Mucosa of descending colon (tissue), 3 donors: ENCODE data around the gene ZWILCH. TPM values are rescaled to one million over a fixed set of nuclear protein-coding genes. Genes with fewer than 3 reads are reported as not detected.

ENCODE experiments used
- ATAC-seq: fragments of 200-7000 bp; cut with Tn5 transposase; one replicate; pipeline ENCODE4 v1.9.1; 2020; ENCODE audit warnings: mild to moderate bottlenecking, moderate library complexity
- DNase-seq, 3 donors: peaks; one replicate each; pipeline ENCODE4 v3.0.0-alpha.2; 2020
- H3K36me3 ChIP-seq: fragments of 200-600 bp; one replicate; pipeline ENCODE4 v1.8.0; 2021; ENCODE audit warnings: low read depth, mild to moderate bottlenecking
- H3K4me1 ChIP-seq: fragments of 200-600 bp; one replicate; pipeline ENCODE4 v1.8.0; 2021; ENCODE audit warnings: low read depth, mild to moderate bottlenecking
- H3K4me3 ChIP-seq: fragments of 200-600 bp; one replicate; pipeline ENCODE4 v1.8.0; 2021; ENCODE audit warnings: mild to moderate bottlenecking
- H3K9me3 ChIP-seq: fragments of 200-600 bp; one replicate; pipeline ENCODE4 v1.8.0; 2021; ENCODE audit warnings: mild to moderate bottlenecking
- intact Hi-C, 2 donors: fragments of 100-400 bp; cut with DNase I in 1 of 2; cut with micrococcal nuclease in 1 of 2; formaldehyde crosslinking; loops; one replicate each; pipeline versions ENCODE4 v1.11.0 to v1.11.1; 2022; cut with DNase I, micrococcal nuclease
- microRNA-seq: library from miRNA; unstranded; fragments of <30 nt; microRNA quantifications from one replicate; pipeline ENCODE4, GENCODE V29; 2019
- total RNA-seq, 3 donors: library from RNA; stranded (reverse); fragmentation: NEBNext Ultra II Directional in 2 of 3; extraction: Animal tissue kit (Norgen Biotek cat#: 25700) in 2 of 3; gene quantifications; one replicate each; pipeline versions ENCODE4 v1.2.1 to v1.2.4, GENCODE V29; 2021 to 2023
- TF ChIP-seq, protein P1 (sequence below): fragments of 200-600 bp; IDR thresholded peaks from one replicate; pipeline ENCODE4 v1.8.0; 2022; ENCODE audit warnings: antibody characterized with exemption, mild to moderate bottlenecking
- donor health status: DM: no; HTN: no; CAD: no; lungs with moderate emphysema.
- donor health status: DM: no; HTN: no; CAD: no.
- donor health status: DM: no; HTN: yes; CAD: no.

The ZWILCH gene
- total RNA-seq, 3 donors from 2014 or later = 4.8 to 11.7 (median 5.8) TPM

- ATAC-seq (no peak), DNase-seq (no peak)
- Histone ChIP-seq H3K36me3 (no peaks in the 10 kb centered on the region), H3K9me3 (no peaks in the 10 kb centered on the region), H3K4me1 (no peaks in the 10 kb centered on the region), H3K4me3 (no peak overlapping the region)
- TF ChIP-seq, protein P1, sequence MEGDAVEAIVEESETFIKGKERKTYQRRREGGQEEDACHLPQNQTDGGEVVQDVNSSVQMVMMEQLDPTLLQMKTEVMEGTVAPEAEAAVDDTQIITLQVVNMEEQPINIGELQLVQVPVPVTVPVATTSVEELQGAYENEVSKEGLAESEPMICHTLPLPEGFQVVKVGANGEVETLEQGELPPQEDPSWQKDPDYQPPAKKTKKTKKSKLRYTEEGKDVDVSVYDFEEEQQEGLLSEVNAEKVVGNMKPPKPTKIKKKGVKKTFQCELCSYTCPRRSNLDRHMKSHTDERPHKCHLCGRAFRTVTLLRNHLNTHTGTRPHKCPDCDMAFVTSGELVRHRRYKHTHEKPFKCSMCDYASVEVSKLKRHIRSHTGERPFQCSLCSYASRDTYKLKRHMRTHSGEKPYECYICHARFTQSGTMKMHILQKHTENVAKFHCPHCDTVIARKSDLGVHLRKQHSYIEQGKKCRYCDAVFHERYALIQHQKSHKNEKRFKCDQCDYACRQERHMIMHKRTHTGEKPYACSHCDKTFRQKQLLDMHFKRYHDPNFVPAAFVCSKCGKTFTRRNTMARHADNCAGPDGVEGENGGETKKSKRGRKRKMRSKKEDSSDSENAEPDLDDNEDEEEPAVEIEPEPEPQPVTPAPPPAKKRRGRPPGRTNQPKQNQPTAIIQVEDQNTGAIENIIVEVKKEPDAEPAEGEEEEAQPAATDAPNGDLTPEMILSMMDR = no peak
- intact Hi-C loops = no loop called here
Observed at GRCh38 chr15:66594344-66594743, 89.2 kb downstream of the ZWILCH start.

DNA sequence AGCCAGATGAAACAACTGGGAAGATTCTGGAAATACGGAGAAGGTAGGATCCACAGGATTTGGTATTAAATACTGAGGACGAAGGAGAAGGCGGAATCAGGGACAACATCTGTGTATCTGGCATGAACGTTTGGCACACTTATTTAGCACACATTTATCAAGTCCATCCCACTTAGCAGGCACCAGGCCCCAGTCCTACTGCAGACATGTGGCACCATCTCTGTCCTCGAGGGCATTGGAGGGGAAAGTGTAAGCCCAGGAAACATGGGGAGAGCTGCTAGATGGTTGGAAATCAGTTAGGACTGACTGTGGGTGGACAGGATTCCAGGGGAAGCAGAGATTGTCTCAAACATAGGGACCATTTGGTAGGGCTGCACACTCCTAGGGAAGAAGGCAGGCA lies 89.7 kb downstream of the ZWILCH start:
- Histone ChIP-seq H3K9me3 (no peaks in the 10 kb centered on the region), H3K4me1 (no peaks in the 10 kb centered on the region), H3K36me3 (no peaks in the 10 kb centered on the region), H3K4me3 (no peak overlapping the region)
- intact Hi-C loops = no loop called here
- TF ChIP-seq, protein P1 = no peak
- DNase-seq (no peak), ATAC-seq (no peak)

GRCh38 chr15:66595332-66595731 lies 90.2 kb downstream of the ZWILCH start:
- Histone ChIP-seq H3K4me3 (no peak overlapping the region), H3K9me3 (no peaks in the 10 kb centered on the region), H3K4me1 (no peaks in the 10 kb centered on the region), H3K36me3 (no peaks in the 10 kb centered on the region)
- DNase-seq (no peak), ATAC-seq (no peak)
- TF ChIP-seq, protein P1 = no peak
- intact Hi-C loops = no loop called here

DNA sequence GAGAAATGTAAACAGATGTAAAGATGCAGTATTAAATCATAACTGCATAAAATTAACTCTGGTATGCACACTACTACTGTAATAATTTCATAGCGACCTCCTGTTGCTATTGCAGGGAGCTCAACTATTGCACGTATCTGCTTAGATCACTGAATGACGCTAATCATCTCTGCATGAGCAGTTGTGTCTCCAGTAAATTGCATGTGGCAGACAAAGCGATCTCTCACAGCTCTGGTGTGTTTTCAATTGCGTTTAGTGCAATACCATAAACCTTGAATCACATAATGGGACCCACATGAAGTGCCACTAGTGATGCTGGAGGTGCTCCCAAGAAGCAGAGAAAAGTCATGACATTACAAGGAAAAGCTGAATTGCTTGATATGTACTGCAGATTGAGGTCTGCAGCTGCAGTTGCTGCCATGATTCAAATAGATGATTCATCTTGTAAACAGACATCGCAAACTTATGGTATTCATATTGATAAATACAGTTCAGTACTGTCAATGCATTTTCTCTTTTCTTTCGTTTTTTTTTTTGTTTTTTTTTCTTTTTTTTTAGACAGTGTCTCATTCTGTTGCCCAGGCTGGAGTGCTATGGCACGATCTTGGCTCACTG lies 90.9 kb downstream of the ZWILCH start:
- intact Hi-C loops = no loop called here
- H3K9me3 ChIP-seq = no peaks in the 10 kb centered on the region
- no peak for ATAC-seq

GRCh38 chr15:66598095-66598815 lies 93.1 kb downstream of the ZWILCH start:
- Histone ChIP-seq H3K4me1 (no peaks in the 10 kb centered on the region), H3K9me3 (no peaks in the 10 kb centered on the region), H3K4me3 (no peak overlapping the region), H3K36me3 (no peaks in the 10 kb centered on the region)
- ATAC-seq (no peak), DNase-seq (no peak)
- TF ChIP-seq, protein P1 = no peak
- intact Hi-C loops = no loop called here

More for the DNA sequence above, 90.9 kb downstream of the ZWILCH start:
- Histone ChIP-seq H3K36me3 (no peaks in the 10 kb centered on the region), H3K4me3 (no peak overlapping the region), H3K4me1 (no peaks in the 10 kb centered on the region)
- TF ChIP-seq, protein P1 = no peak
- no peak for DNase-seq

Small RNA genes lying within 50 kb of the gene (microRNA-seq; reads per million reads assigned to microRNA genes)
- not detected for gene MIR4512

Other genes with a start within 250 kb of the ZWILCH start
- gene DIS3L, start 211.8 kb upstream of the ZWILCH start, total RNA-seq = 10 to 100 TPM; 15.5 to 31.9 (median 23.9) TPM
- gene TIPIN, start 148.6 kb upstream of the ZWILCH start, total RNA-seq = 1 to 10 TPM; 5.8 to 7.0 (median 5.9) TPM
- 10 to 100 TPM; 34.4 to 45.3 (median 44.0) TPM for gene MAP2K1, start 118.4 kb upstream of the ZWILCH start, total RNA-seq
- 10 to 100 TPM; 17.5 to 31.8 (median 21.1) TPM for gene SNAPC5, start 7.6 kb upstream of the ZWILCH start, total RNA-seq
- 1,000 to 10,000 TPM; 1,087 to 1,829 (median 1,623) TPM for gene RPL4, start 471 bp upstream of the ZWILCH start, total RNA-seq
- gene LCTL, start 60.7 kb downstream of the ZWILCH start, total RNA-seq = not detected
- 10 to 100 TPM; 11.5 to 18.5 (median 12.8) TPM for gene SMAD6, start 196.9 kb downstream of the ZWILCH start, total RNA-seq